OCI-LY3 (cell line): Measurements from ENCODE around the gene TIMELESS.

Experiments used
- EZH2phosphoT487 ChIP-seq: fragments of 200-600 bp; shearing (Covaris generic); IDR thresholded peaks from 2 replicates; pipeline ENCODE4 v1.6.1; 2018; ENCODE audit warnings: antibody characterized with exemption, mixed run types, low read depth
- TF ChIP-seq, protein P1 (sequence below): fragments of 200-600, 300-600 bp; sonication (generic); IDR thresholded peaks from 2 replicates; pipeline ENCODE4 v1.5.1; 2014; ENCODE audit warnings: antibody characterized with exemption, low read length, low read depth

DNA sequence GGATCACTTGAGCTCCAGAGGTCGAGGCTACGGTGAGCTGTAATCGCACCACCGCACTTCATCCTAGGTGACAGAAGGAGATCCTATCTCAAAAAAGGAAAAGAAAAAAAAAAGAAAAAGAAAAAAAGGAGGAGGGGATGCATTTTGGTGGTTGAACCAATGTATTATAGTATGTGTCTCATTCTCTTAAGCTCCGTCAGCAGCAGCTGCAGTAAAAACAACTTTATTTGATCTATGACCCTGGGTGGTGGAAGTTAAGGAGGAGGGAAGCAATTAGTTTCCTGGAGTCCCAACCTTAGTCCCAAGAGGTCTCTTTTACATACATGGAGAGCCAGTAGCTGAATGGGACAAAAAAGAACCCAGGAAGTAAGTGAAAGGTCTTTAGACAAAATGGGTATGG, 59.8 kb downstream of the TIMELESS start:
- TF ChIP-seq, protein P1, sequence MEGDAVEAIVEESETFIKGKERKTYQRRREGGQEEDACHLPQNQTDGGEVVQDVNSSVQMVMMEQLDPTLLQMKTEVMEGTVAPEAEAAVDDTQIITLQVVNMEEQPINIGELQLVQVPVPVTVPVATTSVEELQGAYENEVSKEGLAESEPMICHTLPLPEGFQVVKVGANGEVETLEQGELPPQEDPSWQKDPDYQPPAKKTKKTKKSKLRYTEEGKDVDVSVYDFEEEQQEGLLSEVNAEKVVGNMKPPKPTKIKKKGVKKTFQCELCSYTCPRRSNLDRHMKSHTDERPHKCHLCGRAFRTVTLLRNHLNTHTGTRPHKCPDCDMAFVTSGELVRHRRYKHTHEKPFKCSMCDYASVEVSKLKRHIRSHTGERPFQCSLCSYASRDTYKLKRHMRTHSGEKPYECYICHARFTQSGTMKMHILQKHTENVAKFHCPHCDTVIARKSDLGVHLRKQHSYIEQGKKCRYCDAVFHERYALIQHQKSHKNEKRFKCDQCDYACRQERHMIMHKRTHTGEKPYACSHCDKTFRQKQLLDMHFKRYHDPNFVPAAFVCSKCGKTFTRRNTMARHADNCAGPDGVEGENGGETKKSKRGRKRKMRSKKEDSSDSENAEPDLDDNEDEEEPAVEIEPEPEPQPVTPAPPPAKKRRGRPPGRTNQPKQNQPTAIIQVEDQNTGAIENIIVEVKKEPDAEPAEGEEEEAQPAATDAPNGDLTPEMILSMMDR, result no peak
- no peak for TF ChIP-seq EZH2phosphoT487
